Loucy (cell line): ENCODE results near the gene GNA15.

ENCODE experiments used
- H2AFZ ChIP-seq: fragments of 200-600 bp; sonication (generic); 2 replicates; pipeline ENCODE4 v1.6.0; 2016; ENCODE audit warnings: antibody characterized with exemption, mild to moderate bottlenecking, low read length, moderate library complexity
- H3F3A ChIP-seq: fragments of 200-600 bp; 2 replicates; pipeline ENCODE4 v1.6.0; 2016; ENCODE audit warnings: antibody characterized with exemption, low read depth, mild to moderate bottlenecking
- H3K27me3 ChIP-seq: fragments of 200-600 bp; sonication (generic); 2 replicates; pipeline ENCODE4 v1.6.1; 2014; ENCODE audit warnings: low read length, mild to moderate bottlenecking; ENCODE audit not compliant: insufficient read depth, poor library complexity, severe bottlenecking
- H3K36me3 ChIP-seq: fragments of 200-600 bp; sonication (generic); 2 replicates; pipeline ENCODE4 v1.6.1; 2016; ENCODE audit warnings: low read length; ENCODE audit not compliant: insufficient read depth
- H3K4me1 ChIP-seq: fragments of 200-600 bp; sonication (generic); 2 replicates; pipeline ENCODE4 v1.5.1; 2014; ENCODE audit warnings: low read length, mild to moderate bottlenecking; ENCODE audit not compliant: insufficient read depth, poor library complexity, severe bottlenecking
- H3K4me2 ChIP-seq: fragments of 200-600 bp; sonication (generic); 2 replicates; pipeline ENCODE4 v1.6.0; 2014; ENCODE audit warnings: antibody characterized with exemption, low read length, low read depth, mild to moderate bottlenecking; ENCODE audit not compliant: poor library complexity, severe bottlenecking
- H3K4me3 ChIP-seq: fragments of 200-600 bp; sonication (generic); 2 replicates; pipeline ENCODE4 v1.5.1; 2014; ENCODE audit warnings: low read length, mild to moderate bottlenecking, mixed read lengths; ENCODE audit not compliant: poor library complexity, severe bottlenecking
- H3K79me2 ChIP-seq: fragments of 200-600 bp; sonication (generic); 2 replicates; pipeline ENCODE4 v1.6.1; 2014; ENCODE audit warnings: low read length; ENCODE audit not compliant: insufficient read depth
- H3K9ac ChIP-seq: fragments of 200-600 bp; sonication (generic); 2 replicates; pipeline ENCODE4 v1.6.0; 2014; ENCODE audit warnings: mild to moderate bottlenecking, low read depth, low read length, moderate library complexity; ENCODE audit not compliant: poor library complexity, severe bottlenecking
- H3K9me2 ChIP-seq: fragments of 200-600 bp; sonication (generic); replicated peaks from 2 replicates; pipeline ENCODE4 v1.6.1; 2016; ENCODE audit warnings: low read depth, low read length, mixed read lengths
- H3K9me3 ChIP-seq: fragments of 200-600 bp; sonication (generic); 2 replicates; pipeline ENCODE4 v1.6.1; 2014; ENCODE audit warnings: mild to moderate bottlenecking, antibody characterized with exemption, low read length, low read depth; ENCODE audit not compliant: insufficient read depth
- H4K20me1 ChIP-seq: fragments of 200-600 bp; sonication (generic); 2 replicates; pipeline ENCODE4 v1.6.0; 2014; ENCODE audit warnings: antibody characterized with exemption, low read length, mild to moderate bottlenecking; ENCODE audit not compliant: insufficient read depth, poor library complexity, severe bottlenecking
- EZH2phosphoT487 ChIP-seq: fragments of 200-600 bp; IDR thresholded peaks from 2 replicates; pipeline ENCODE4 v1.6.1; 2018; ENCODE audit warnings: antibody characterized with exemption, mild to moderate bottlenecking, moderate library complexity, borderline replicate concordance
- TF ChIP-seq, protein P1 (sequence below): fragments of 200-600 bp; sonication (generic); conservative IDR thresholded peaks from 2 replicates; pipeline ENCODE4 v1.5.1; 2014; ENCODE audit warnings: mild to moderate bottlenecking, antibody characterized with exemption, low read length

GNA15 gene

GRCh38 chr19:3122512-3122870 is 13.3 kb upstream of the GNA15 start:
- TF ChIP-seq, protein P1, sequence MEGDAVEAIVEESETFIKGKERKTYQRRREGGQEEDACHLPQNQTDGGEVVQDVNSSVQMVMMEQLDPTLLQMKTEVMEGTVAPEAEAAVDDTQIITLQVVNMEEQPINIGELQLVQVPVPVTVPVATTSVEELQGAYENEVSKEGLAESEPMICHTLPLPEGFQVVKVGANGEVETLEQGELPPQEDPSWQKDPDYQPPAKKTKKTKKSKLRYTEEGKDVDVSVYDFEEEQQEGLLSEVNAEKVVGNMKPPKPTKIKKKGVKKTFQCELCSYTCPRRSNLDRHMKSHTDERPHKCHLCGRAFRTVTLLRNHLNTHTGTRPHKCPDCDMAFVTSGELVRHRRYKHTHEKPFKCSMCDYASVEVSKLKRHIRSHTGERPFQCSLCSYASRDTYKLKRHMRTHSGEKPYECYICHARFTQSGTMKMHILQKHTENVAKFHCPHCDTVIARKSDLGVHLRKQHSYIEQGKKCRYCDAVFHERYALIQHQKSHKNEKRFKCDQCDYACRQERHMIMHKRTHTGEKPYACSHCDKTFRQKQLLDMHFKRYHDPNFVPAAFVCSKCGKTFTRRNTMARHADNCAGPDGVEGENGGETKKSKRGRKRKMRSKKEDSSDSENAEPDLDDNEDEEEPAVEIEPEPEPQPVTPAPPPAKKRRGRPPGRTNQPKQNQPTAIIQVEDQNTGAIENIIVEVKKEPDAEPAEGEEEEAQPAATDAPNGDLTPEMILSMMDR: no peak
- no peak for TF ChIP-seq EZH2phosphoT487
- Histone ChIP-seq H3K9ac (no peak overlapping the region), H3K4me2 (no peak overlapping the region)

GRCh38 chr19:3123088-3123721 is 12.6 kb upstream of the GNA15 start:
- H2AFZ ChIP-seq: no peak overlapping the region
- no peak overlapping the region for H3K4me2 ChIP-seq
- no peak overlapping the region for H3K4me3 ChIP-seq
- no peaks in the 10 kb centered on the region for H3K27me3 ChIP-seq
- no peaks in the 10 kb centered on the region for H3K79me2 ChIP-seq
- no peaks in the 10 kb centered on the region for H3K36me3 ChIP-seq
- no peaks in the 10 kb centered on the region for H4K20me1 ChIP-seq
- TF ChIP-seq EZH2phosphoT487: no peak
- TF ChIP-seq, protein P1: no peak
- no peaks in the 10 kb centered on the region for H3K9me2 ChIP-seq
- H3K9me3 ChIP-seq: no peaks in the 10 kb centered on the region
- H3F3A ChIP-seq: no peaks in the 10 kb centered on the region
- H3K4me1 ChIP-seq: no peaks in the 10 kb centered on the region
- H3K9ac ChIP-seq: no peak overlapping the region

More at GRCh38 chr19:3122512-3122870, 13.3 kb upstream of the GNA15 start:
- Histone ChIP-seq H3F3A (no peaks in the 10 kb centered on the region), H3K27me3 (no peaks in the 10 kb centered on the region), H3K36me3 (no peaks in the 10 kb centered on the region), H3K4me3 (no peak overlapping the region), H3K79me2 (no peaks in the 10 kb centered on the region), H3K9me2 (no peaks in the 10 kb centered on the region), H3K9me3 (no peaks in the 10 kb centered on the region), H4K20me1 (no peaks in the 10 kb centered on the region), H3K4me1 (no peaks in the 10 kb centered on the region), H2AFZ (no peak overlapping the region)

GRCh38 chr19:3123956-3124355 is 11.9 kb upstream of the GNA15 start:
- no peak for TF ChIP-seq EZH2phosphoT487
- TF ChIP-seq, protein P1: no peak
- H3K9me3 ChIP-seq: no peaks in the 10 kb centered on the region
- H4K20me1 ChIP-seq: no peaks in the 10 kb centered on the region
- H3K79me2 ChIP-seq: no peaks in the 10 kb centered on the region
- no peaks in the 10 kb centered on the region for H3K9me2 ChIP-seq
- no peak overlapping the region for H3K4me3 ChIP-seq
- no peak overlapping the region for H2AFZ ChIP-seq
- no peaks in the 10 kb centered on the region for H3F3A ChIP-seq
- no peak overlapping the region for H3K4me2 ChIP-seq
- peaks cover 1% of the 10 kb centered on the region for H3K4me1 ChIP-seq
- no peaks in the 10 kb centered on the region for H3K27me3 ChIP-seq
- no peak overlapping the region for H3K9ac ChIP-seq
- H3K36me3 ChIP-seq: no peaks in the 10 kb centered on the region
